COLO829 (cell line): ENCODE results near the gene MBD6.
"Not testable (repeated sequence)": the region's sequence is repeated elsewhere in the genome, so short reads cannot be mapped to it uniquely, and the experiment has no call there.

Experiments
- DNase-seq: peaks from one replicate; pipeline ENCODE4 v3.0.0; 2012; ENCODE audit warnings: low spot score

MBD6 gene

DNA sequence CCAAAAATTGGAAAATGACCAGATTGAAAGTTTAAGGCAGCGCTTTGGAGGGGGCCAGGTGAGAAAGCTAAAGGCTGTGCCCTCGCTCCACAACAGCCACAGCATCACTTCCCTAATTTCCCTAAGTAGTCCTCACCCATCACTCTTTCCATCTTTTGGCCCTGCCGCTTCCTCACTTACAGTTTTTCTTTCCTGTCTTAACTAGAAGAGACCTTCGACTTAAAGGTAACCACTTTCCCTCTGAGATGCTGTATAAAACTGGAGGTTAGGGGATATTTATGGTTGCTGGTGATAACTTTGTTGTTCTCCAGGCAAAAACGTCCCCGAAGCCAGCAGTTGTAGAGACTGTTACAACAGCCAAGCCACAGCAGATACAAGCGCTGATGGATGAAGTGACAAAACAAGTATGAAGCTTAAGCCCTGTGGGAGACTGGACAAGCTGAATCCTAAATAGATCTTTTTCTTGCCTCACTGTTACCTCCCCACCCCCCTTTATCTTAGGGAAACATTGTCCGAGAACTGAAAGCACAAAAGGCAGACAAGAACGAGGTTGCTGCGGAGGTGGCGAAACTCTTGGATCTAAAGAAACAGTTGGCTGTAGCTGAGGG is 6.6 kb upstream of the MBD6 start:
- DNase-seq: no peak

DNA sequence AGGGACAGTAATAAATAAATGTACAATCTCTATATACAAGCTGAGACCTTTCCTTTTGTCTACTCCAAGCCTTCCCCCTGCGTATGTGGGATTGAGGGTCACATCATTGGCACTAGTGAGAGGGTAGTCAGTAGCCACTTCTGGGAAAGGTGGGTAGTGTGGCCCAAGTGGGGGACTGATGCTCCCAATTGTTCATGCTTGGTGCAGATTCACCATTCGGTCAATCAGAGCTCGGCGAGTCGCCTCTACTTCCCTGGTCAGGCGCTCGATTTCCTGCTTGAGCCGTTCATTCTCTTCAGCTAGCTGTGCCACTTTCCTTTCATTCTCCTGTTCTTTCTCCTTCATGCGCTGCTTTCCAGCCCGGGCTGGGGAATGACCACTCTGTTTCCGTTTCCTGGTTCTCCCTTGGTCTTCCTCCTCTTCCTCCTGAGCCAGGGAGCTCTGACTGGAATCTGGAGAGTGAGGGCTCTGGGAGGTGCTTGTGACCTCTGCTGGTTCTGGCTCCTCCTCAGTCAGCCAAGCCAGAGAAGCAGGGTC is 5.9 kb upstream of the MBD6 start:
- DNase-seq: no peak

DNA sequence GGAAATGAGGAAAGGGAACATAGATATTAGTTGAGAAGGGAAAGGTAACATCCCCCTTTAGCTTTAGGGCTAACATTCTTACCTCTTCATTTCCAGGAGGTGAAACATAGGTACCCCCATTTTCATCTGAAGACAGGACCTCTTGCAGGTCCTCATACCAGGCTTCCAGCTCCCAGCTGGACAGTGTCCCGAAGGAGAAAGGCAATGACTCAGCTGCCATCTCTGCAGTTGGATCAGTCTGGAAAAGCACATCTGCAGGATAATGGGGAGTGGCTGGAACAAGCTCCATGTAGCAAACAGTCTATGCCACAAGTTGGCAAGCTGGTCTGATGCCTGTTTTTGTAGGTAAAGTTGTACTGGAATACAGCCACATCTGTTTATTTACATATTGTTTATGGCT is 5.4 kb upstream of the MBD6 start:
- no peak for DNase-seq

DNA sequence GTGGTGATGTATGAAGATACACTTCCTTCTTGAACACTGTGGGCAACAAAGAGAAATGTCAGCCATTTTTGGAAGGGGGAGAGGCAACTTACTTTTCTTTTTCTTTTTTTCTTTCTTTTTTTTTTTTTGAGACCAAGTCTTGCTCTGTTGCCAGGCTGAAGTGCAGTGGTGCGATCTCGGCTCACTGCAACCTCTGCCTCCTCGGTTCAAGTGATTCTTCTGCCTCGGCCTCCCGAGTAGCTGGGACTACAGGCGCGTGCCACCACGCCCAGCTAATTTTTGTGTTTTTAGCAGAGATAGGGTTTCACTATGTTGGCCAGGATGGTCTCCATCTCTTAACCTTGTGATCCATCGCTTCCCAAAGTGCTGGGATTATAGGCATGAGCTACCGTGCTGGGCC is 4.9 kb upstream of the MBD6 start:
- not testable (repeated sequence) for DNase-seq

DNA sequence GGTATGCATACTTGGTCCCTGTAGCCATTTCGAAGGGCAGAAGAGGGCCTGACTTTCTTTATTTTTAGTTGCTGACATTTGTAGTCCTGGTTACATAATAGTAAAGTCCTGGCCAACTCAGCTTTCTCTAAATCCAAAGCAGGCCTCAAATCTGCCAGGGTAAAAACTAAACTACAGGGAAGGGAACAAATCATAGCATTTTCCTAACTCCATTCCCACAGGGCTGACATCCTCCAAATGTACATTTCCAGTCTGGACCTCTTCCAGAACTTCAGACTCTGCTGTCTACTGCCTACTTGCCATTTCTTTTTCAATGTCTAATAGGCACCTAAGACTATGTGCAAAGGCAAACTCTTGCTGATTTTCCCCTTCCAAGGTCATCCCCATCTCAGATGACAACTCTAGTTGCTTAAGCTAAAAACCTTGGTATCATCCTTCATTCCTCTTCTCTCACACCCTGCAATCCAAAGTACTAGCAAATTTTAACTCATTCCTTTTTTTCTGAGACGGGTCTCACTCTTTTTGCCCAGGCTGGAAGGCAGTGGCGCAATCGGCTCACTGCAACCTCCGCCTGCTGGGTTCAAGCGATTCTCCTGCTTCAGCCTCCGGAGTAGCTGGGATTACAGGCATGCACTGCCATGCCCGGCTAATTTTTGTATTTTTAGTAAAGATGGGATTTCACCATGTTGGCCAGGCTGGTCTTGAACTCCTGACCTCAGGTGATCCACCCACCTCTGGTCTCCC is 4.3 kb upstream of the MBD6 start:
- no peak for DNase-seq

DNA sequence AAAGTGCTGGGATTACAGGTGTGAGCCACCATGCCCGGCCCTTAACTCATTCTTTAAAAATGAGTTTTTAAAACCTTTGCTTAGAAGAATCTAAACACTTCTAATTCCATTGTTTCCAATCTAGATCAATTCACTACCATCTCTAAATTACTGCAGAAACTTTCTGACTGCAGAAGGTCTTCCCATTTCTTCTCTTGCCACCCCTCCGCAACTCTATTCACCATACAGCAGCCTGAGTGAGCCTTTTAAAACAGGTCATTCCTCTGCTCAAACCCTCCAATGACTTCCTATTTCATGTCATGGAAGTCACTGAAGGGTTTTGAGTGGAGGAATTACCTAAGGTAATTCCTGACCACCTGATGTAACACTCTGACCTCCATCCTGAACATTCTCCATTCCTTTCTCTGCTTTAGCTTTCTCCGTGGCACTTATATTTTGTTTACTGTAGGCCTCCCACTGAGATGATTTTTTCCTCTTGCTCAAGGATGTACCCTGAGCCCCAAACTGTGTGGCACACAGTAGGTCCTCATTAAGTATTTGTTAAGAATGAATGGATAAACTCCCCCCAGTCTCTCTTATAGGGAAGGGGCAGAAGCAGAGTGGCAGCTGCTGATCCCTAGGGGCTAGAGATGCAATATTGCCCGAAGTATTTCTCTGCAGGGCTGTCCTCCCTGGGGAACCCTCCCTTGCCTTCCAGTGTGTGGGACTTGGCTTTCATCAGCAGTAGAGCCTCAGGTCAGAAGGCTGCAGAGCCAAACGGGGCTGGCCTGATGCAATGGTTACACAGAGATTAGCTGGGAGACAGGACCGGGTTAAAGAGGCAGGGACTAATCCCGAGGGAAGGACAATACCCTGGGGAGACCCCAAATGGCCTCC is 3.5 kb upstream of the MBD6 start:
- DNase-seq: no peak

DNA sequence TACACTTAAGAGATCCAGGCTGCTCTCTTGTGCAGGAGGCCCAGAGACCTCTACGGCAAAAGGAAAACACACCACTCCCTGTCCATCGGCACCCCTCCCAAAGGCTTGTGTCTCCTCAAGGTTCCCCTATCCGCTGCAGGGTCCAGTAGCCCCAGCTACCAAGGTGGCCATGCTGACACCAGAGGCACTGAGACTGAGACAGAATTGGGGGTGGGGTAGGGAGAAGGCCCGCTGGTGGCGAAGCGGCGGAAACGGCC is 2.9 kb upstream of the MBD6 start:
- no peak for DNase-seq

DNA sequence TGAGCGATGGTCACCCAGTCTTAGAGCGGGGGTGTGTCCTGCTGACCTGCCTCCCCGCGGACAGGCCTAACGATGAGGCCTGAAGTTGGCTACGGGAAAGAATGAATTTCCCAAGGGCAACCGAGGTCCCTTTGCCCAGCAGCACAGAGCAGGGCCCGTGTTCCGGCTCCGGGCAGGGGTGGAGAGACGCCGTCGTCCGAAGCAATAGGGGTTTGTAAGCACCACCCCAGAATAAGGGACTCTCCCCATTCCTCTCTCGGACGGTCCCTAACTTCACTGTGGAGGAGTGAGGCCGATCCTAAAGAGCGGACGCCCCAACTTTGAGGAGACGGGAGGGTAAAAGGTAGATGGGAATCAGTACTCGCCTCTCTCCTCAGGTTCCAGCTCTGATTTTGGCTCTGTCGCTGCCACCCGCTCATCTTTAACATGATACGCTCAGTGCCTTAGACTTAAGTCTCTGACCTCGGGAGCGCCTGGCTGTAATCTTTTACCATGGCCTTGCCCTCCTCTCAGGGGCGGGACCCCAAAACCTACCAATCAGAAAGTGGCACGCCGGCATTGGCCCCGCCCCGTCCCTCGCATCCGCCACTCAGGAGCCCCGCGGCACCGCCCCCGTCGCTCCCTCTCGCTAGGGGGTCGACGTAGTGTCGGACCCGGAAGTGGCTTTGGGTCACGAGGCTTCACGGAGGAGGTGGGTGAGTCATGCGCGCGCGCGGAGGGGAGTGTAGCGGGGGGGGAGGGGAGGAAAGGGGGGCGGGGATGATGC is 2.4 kb upstream of the MBD6 start, which contains the start of gene DDIT3:
Gene DDIT3, minus strand, starts transcription at position 462 of the 766 bp plus-strand sequence. CDS start 3,108 bp downstream, outside the sequence.
- DNase-seq: peak; percentile 94

DNA sequence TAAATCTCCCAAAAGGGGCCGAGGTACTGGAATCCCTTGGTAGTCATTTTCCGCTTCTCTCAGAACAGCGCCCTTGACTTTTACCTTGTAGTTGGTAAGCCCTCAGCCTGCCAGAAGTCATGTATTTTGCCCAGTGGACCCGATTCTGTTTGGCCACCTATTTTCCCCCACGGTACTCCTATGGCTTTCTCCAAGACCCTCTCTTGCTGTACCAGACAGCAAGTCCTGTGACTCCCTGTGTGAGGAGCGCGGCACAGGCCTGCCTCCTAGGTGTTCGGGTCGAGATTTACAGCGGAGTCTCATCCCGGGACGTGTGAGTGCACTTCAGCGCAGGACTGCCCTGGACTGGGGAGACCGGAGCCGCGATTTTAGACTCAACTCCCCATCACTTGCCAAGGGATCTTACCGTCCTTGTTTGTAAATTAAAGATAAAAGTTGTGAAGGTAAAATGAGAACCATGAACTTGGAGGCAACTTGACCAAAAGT is 1.1 kb upstream of the MBD6 start:
- DNase-seq: no peak

DNA sequence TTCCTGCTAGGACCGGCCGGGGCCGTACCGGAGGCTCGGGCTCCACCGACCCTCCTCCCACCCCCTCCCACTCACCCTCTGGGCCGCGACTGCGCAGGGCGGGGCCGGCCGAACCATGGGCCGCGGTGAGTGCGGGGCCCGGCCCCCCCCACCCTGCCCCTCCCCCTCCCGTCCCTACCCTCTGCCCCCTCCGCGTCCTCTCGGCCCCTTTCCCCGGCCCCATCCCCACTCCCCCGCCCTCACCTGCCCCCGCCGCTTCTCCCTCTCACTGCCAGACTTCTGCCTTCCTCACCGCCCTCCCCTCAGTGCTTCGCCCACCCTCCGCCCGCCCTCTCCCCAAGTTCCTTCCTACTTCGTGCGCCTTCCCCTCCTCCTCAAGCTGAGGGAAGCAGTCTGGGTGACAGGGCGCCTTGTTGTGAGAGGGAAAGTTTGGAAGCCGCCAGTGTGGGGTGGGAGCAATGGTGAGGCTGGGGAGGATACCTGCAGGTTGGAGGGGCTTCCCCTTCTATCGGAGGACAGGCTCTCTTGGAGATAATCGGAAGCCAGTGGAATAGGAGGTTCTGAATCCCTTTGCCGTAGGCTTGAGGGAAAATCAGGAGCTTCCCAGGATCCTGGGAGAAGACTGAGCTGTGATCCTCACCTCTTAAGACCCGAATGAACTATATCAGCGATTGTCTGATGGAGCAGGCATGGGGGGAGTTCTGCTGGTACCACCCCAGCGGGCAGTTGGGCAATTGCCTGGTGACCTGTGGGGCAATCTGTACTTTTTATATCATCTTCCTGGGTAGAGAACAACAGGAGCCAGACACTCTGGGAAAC is 472 bp downstream of the MBD6 start:
- DNase-seq: no peak

DNA sequence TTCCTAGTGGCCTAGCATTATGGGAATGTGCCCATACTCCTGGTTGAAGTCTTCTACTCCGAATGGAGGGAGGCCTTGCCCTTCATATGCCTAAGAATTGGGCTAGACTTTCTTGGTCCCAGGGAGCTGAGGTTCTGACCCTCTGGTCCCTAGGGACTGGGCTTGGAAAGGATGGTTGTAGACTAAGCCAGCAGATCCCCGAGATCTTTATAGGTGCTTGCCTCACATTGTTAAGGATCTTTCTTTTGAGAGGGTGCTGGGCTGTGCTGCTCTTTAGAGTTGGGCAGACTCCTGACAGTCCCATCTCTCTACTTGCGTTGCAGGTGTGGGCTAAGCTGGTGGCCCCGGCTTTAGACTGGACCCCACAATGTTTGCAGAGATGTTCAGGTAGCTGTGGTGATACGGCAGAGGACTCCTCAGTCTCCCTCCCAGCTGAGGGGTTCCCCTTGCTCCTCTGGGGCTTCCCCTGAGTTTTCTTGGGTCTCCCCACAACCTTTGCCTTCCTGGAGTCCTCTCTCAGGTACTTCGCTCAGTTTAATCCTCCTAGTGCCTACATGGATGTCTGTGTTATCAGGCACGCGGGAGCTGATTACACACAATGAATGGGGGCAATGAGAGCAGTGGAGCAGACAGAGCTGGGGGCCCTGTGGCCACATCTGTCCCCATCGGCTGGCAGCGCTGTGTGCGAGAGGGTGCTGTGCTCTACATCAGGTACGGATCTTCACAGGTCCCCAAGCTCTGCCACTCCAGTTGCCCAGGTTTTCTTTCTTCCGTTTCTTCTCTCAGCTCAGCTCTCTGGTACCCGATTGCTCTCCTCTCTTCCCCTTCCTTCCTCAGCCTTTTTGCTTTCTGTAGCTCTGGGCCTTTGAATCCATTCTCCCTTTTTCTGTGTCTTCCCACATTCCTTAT is 1.3 kb downstream of the MBD6 start:
- no peak for DNase-seq

DNA sequence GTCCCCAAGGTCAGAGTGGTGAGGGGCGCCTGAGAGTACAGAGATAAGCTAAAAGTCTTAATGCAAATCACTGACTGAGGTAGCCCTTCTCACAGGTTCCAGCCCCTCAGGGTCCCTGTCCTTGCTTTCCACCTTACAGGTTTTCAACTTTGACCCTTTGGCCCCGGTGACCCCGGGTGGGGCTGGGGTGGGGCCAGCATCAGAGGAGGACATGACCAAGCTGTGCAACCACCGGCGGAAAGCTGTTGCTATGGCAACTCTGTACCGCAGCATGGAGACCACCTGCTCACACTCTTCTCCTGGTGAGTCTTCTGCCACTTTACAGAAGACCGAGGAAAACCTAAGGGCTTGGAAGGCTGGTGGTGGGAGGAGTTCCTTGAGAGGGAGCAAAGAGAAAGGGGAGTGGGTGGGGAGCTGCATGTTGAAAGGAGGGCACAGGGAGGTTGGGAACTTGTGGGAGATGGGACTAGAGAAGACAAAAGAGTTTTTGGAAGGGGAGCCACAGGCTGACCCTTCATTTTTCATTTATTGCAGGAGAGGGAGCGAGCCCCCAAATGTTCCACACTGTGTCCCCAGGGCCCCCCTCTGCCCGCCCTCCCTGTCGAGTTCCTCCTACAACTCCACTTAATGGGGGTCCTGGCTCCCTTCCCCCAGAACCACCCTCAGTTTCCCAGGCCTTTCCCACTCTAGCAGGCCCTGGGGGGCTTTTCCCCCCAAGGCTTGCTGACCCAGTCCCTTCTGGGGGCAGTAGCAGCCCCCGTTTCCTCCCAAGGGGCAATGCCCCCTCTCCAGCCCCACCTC is 2.4 kb downstream of the MBD6 start:
- DNase-seq: no peak

DNA sequence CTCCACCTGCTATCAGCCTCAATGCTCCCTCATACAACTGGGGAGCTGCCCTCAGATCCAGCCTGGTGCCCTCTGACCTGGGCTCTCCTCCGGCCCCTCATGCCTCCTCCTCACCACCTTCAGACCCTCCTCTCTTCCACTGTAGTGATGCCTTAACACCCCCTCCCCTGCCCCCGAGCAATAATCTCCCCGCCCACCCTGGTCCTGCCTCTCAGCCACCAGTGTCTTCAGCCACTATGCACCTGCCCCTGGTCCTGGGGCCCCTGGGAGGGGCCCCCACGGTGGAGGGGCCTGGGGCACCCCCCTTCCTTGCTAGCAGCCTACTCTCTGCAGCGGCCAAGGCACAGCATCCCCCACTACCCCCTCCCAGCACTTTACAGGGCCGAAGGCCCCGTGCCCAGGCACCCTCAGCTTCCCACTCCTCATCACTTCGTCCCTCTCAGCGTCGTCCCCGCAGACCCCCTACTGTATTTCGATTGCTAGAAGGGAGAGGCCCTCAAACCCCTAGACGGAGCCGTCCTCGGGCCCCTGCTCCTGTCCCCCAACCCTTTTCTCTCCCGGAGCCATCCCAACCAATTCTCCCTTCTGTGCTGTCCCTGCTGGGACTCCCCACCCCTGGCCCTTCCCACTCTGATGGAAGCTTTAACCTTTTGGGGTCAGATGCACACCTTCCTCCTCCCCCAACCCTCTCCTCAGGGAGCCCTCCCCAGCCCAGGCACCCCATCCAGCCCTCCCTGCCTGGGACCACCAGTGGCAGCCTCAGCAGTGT is 3.2 kb downstream of the MBD6 start:
- DNase-seq: no peak

DNA sequence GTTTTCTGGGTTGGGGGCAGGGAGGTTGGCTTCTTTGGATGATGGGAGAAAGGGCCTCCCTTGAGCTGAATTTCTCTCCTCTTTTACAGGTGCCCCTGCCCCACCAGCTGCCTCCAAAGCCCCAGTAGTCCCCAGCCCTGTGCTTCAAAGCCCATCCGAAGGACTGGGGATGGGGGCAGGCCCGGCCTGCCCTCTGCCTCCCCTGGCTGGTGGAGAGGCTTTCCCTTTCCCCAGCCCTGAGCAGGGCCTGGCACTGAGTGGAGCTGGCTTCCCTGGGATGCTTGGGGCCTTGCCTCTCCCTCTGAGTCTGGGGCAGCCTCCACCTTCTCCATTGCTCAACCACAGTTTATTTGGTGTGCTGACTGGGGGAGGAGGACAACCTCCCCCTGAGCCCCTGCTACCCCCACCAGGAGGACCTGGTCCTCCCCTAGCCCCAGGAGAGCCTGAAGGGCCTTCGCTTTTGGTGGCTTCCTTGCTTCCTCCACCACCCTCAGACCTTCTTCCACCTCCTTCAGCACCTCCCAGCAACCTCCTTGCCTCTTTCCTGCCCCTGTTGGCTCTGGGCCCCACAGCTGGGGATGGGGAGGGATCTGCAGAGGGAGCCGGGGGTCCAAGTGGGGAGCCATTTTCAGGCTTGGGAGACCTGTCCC is 4.0 kb downstream of the MBD6 start:
- no peak for DNase-seq

DNA sequence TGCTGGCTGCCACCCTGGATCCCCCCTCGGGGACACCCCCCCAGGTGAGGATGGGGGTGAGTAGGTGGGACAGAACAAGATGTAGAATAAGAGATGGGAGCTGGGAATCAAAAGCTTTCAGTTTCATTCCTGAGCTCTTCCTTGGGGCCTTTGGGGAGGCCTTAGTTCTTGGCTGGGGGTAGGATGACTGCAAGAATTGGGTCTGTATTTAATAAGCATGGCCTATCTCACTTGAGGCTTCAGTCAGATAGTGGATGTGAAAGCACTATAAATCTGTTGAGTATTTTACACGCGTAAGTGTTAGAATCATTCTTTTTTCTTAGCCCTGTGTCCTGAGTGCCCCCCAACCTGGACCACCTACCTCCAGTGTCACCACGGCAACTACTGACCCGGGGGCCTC is 4.6 kb downstream of the MBD6 start:
- DNase-seq: no peak

DNA sequence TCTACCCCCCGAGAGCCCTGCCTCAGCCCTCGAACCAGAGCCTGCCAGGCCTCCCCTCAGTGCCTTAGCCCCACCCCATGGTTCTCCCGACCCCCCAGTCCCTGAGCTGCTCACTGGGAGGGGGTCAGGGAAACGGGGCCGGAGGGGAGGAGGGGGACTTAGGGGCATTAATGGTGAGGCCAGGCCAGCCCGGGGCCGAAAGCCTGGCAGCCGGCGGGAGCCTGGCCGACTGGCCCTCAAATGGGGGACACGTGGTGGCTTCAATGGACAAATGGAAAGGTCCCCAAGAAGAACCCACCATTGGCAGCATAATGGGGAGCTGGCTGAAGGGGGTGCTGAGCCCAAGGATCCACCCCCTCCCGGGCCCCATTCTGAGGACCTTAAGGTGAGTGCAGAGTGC is 5.6 kb downstream of the MBD6 start:
- no peak for DNase-seq

DNA sequence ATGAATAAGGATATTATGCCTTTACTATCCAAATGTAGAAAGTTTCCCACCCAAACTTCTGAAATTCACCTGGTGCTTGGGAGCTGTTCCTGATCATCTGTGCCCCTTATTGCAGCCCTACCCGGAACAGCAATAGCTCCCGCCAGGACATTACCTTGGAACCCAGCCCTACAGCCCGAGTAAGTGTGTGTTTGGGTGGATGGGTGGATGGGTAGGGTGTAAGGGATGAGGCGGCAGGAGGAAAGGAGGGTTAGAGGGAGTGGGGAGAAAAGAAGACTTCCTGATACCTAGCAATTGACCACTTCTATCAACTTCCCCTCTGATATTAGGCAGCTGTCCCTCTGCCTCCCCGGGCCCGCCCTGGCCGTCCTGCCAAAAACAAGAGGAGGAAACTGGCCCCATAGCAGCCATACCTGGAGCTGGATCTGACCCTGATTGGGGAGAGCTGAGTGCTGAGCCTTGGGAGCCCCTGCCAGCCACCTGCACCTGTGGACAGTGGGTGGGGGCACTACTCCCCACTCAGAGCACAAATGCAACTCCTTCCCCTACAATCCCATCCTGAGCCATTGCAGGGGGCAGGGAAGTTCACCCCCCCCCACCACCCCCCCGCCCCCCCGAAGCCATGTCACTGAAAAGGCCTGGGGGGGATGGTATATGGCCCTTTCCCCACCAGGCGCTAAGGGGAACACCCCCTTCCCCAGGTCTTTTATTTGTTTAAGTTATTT is 6.4 kb downstream of the MBD6 start:
- no peak for DNase-seq
